ENCODE results near the gene FBXL20. TPM values are rescaled to one million over a fixed set of nuclear protein-coding genes. Genes with fewer than 3 reads are reported as not detected.

The FBXL20 gene, protein sequence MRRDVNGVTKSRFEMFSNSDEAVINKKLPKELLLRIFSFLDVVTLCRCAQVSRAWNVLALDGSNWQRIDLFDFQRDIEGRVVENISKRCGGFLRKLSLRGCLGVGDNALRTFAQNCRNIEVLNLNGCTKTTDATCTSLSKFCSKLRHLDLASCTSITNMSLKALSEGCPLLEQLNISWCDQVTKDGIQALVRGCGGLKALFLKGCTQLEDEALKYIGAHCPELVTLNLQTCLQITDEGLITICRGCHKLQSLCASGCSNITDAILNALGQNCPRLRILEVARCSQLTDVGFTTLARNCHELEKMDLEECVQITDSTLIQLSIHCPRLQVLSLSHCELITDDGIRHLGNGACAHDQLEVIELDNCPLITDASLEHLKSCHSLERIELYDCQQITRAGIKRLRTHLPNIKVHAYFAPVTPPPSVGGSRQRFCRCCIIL
- total RNA-seq (2022; extraction: Qiagen RNA extraction), result 6.4 to 10.0 TPM (median 8.0 TPM) in 5 replicates

DNA sequence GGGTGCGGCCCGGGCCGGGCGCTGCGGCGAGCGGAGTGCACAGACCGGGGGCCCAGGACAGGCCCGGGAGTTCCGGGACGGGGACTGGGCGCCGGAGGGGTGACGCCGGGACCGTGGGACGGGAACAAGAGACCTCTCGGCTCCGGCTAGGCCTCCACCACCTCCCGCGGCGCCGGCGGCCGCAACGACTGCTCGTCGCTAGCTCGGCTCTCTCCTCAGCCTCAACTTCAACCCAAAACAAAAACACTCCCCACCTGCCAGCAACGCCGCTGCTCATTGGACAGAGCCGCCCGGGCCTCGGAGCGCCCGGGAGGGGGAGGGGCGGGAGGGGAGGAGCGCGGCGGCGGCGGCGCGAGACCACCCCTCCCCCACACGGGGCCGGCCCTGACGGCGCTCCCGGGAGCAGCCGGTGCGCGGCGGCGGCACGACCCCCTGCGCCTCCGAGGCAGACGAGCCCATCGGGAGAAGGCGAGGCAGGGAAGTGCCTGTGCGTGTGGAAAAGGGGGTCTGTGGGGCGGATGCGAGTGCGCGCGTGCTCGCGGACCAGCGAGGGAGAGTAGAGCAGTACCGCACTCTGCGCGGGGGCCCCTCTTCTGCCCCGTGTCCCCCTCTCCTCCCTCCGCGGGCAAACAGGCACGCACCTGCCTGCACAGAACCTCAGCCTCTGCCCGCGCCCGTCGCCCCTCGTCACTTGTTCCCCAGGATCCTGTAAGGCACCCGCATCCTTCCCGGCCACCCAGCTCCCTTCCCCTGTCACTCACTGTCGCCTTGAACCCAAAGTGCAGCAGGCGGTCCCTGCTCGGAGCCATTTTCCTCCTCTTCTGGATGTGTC is at the start of gene FBXL20:
TSS of gene FBXL20 (minus strand) at position 215 of the 832 bp plus-strand sequence. CDS start 224 bp downstream, outside the sequence.

DNA sequence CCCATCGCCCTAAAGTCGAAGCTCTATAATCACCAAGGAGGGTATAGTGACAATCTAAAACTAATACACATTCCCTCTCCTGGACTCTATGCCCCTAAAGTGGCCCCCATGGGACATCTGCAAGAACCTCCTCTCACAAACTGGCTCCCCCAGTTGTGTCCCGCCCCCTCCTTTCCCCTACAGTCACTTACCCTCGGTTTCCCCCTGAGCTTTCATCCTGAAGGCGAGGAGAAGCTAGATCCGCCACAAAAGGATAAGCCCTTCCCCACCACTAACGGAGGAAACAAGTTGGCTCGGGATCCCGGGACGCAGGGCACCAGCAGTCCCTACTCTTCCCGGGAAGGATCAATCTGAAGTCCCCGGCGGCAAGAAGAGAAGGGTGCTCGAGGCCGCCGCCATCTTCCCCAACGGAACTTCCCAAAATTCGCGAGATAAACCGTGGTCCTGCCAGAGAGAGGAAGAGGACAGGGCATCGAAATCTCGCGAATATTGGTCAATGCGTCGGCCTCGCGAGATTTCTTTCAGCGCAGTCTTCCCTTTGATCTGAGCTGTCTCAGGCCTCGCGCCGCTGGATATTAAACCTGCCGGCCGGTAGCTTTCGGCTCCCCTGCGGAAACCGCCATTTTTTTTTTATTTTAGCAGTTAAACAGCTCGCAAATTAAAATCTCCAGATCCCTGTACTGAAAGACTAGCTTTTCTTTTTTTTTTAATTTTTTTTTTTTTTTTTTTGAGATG is 49.6 kb upstream of the FBXL20 start, which contains the start of gene MED1:
TSS of gene MED1 (minus strand) at position 417 of the 735 bp plus-strand sequence. CDS start at position 216, 201 bp downstream.

DNA sequence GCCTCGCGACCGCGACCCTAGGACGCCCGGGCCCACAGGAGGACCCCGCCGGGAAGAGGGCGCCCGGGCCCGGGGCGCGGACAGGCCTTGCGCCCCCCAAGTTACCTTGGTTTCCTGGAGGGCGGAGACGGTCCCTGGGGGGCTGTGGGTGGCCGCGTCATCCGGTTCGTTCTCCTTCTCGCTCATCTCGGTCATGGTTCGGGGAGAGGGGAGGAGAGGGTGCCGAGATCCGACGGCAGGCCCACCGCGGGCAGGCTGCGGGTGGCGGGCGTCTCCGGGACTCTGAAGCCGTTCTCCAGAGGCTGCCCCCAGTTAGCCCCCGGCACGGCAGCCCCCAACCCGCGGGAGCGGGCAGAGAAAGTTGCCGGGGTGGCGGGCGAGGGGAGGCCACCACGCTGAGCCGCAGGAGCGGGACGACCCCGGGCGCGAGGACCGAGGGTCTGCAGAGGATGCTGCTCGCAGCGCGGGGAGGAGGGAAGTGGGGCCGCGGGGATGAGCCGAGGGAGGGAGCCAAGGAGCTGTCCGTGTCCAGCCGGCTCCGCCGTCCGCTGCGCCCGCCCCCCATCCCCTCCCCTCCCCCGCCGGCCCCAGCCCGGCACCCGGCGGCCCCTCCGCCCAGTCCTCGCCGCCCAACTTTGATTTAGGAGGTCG is 176.0 kb downstream of the FBXL20 start, which contains the start of gene STAC2:
TSS of gene STAC2 (minus strand) at position 638 of the 651 bp plus-strand sequence. CDS start at position 195, 443 bp downstream.

Other genes with a start within 250 kb of the FBXL20 start
- gene PLXDC1, start 250.0 kb downstream of the FBXL20 start, total RNA-seq (2022; extraction: Qiagen RNA extraction), result 0.07 to 0.32 TPM (median 0.18 TPM) in 5 replicates
- gene ARL5C, start 235.5 kb downstream of the FBXL20 start, total RNA-seq (2022; extraction: Qiagen RNA extraction), result not detected in 5 replicates
- gene CACNB1, start 204.0 kb downstream of the FBXL20 start, total RNA-seq (2022; extraction: Qiagen RNA extraction), result 4.1 to 7.1 TPM (median 6.2 TPM) in 5 replicates
- gene RPL19, start 201.3 kb downstream of the FBXL20 start, total RNA-seq (2022; extraction: Qiagen RNA extraction), result 3,906 to 4,297 TPM (median 4,013 TPM) in 5 replicates
- 4.0 to 7.1 TPM (median 6.9 TPM) in 5 replicates for gene STAC2, start 175.7 kb downstream of the FBXL20 start, total RNA-seq (2022; extraction: Qiagen RNA extraction)
- 26.6 to 41.0 TPM (median 36.5 TPM) in 5 replicates for gene MED1, start 49.6 kb upstream of the FBXL20 start, total RNA-seq (2022; extraction: Qiagen RNA extraction)
- gene CDK12, start 59.9 kb upstream of the FBXL20 start, total RNA-seq (2022; extraction: Qiagen RNA extraction), result 26.6 to 46.2 TPM (median 41.7 TPM) in 5 replicates
- gene NEUROD2, start 206.3 kb upstream of the FBXL20 start, total RNA-seq (2022; extraction: Qiagen RNA extraction), result not detected in 5 replicates
- gene PPP1R1B, start 225.3 kb upstream of the FBXL20 start, total RNA-seq (2022; extraction: Qiagen RNA extraction), result 0.09 to 0.21 TPM (median 0.14 TPM) in 5 replicates
- gene STARD3, start 235.5 kb upstream of the FBXL20 start, total RNA-seq (2022; extraction: Qiagen RNA extraction), result 34.5 to 66.2 TPM (median 64.6 TPM) in 5 replicates